NCI-H146 treated with DMSO at 0.1 percent for 48 hours (cell line): ENCODE results near the gene ABCG1.

Experiments
- DNase-seq: peaks from one replicate; lab custom pipeline; 2025; ENCODE audit not compliant: unreplicated experiment; lab: John Stamatoyannopoulos, UW

Gene ABCG1

DNA sequence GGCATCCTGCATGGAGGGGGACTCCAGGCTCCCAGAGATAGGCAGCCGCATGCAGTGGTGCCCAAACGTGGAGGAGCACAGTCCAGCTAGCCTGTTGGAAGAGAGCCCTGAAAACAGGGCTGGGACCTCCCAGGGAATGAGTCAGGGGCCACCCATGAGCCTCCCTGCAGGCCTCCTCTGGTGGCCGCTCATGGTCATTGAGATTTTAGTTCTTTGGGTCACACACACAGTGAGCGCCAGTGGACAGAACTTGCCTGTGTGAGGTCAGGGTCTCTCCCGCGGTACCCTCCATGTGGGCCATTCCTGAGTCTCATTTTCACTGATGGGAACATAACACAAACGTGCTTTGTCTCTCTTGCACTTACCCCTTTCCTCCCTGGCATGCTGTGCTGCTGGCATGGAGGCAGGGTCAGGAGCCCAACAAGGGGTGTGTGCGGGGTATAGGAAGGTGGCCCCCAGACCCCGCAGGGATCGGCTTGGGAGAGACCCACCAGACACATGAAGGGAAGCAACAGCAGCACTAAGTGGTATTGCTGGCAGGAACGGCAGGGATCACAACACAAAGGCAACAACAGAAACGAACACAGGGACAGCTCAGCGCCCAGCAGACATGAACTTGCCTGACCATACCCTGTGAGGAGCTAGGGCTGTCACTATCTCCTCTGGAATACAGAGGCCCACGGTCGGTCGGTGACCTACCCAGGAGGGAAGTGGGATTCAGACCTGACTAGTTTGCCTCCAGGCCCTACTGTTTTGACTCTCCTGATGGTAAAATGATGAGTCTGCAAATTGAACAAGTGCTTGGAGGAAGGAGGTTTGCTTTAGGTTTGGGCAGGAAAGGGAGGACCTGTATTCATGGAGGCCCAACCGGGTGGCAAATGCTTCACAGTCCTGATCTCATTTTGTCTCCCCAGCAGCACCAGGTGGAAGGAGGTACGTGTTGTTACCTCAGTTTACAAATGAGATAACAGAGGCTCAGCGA is 31.8 kb downstream of the ABCG1 start:
- no peak for DNase-seq

DNA sequence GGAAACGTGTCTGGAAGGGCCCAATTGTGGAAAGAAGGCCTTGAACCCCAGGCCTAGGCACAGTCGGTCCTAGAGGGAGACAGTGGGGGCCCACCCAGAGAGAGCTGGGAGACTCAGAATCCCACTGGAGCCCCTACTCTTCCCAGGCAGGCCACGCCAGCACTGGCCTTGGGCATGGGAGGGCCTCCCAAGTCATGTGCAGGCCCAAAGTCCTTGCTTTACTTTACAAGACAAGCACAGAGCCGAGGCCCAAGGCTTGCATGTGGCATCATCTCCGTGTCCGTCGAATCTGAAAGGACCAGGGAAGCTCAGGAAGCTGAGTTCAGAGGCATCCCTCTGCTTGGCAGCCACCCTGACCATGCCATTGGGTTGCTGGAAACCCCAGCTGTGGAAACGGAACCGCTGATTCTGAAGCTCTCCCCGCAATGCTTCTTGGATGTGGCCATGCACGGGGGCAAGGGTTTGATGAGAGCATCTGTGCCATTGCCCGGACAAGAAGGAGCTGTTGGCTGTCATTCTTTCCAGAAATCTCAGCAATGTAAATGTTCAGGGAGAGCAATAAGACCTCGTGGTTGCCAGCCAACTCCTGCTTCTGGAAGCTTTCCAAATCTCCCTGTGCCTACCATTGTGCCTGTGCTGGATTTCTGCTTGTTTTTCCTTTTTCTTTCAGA is 32.8 kb downstream of the ABCG1 start:
- DNase-seq, result no peak

DNA sequence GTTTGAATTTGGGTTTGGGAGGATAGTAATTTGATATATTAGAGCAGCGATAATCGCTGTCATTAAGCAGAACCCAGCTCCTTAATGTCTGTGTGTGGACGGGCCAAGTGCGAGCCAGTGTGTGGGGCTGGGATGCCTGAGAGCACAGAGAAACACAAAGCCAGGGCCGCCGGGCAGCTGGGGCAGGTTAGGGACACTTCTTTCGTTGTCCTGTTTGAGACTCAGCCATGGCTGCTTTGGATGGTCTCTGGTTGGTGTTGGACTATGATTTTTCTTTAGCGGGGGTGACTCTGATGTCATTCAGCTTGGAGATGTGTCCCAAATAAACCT is 33.4 kb downstream of the ABCG1 start:
- DNase-seq, result no peak

DNA sequence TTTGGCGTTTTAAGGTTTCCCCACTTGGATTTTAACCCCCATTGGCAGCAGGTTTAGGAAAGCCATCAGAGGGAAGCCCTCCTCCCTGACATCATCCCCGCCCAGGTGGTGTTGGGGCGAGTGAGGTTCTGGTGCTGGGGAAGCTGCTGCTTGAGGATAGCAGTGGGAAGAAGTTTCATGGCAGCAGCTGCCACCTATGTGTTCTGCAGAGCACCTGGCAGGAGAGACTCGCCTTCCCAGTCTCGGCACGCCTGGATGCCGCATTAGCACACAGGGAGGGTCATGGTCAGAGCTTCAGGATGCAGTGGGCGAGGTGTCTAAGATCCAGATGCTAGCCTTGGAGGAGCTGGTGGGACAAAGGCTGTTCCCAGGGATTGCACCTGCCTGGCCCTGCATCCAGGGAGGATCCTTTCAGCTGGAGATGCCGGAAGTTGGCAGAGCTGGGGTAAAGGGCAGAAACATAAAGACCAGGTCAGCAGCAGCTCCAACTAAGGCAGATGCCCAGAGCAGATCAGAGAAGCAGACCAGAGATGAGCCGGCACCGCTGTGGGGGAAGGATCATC is 33.9 kb downstream of the ABCG1 start:
- no peak for DNase-seq

DNA sequence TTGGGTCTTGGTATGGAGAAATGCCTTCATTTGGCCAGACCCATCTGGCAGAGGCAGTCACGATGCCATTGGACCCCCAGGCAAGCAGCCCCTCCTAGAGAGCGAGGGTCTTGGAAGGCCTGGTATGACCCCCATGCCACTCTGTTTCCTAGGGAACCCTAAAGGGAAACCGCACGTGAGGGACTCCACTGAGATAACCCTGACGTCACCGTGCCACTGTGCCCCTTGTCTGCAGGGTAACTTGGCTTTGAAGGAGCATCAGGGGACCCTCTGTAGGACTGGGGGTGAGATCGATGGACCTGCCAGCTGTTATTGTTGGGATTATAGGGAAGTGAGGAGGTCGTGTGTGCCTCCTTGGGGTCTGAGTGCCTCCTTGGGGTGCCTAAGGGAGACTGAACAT is 34.5 kb downstream of the ABCG1 start:
- DNase-seq, result no peak

DNA sequence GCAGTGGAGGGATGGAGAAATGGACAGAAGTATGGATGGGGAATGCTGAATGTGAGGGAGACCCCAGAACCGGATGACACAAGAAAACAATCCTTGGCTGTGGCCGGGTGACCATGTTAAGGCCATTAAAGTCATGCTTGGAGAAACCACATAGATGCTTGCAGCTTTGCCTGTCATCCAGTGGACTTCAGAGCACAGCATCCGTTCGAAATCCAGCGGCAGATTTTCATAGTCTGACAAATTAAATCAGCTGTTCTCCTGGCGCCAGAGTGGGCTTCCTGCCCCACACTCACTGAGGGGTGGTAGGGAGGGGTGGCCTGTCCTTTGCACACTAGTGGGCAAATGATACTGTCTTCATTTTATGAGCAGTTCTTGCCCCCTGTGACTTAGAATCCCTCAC is 35.1 kb downstream of the ABCG1 start:
- no peak for DNase-seq

DNA sequence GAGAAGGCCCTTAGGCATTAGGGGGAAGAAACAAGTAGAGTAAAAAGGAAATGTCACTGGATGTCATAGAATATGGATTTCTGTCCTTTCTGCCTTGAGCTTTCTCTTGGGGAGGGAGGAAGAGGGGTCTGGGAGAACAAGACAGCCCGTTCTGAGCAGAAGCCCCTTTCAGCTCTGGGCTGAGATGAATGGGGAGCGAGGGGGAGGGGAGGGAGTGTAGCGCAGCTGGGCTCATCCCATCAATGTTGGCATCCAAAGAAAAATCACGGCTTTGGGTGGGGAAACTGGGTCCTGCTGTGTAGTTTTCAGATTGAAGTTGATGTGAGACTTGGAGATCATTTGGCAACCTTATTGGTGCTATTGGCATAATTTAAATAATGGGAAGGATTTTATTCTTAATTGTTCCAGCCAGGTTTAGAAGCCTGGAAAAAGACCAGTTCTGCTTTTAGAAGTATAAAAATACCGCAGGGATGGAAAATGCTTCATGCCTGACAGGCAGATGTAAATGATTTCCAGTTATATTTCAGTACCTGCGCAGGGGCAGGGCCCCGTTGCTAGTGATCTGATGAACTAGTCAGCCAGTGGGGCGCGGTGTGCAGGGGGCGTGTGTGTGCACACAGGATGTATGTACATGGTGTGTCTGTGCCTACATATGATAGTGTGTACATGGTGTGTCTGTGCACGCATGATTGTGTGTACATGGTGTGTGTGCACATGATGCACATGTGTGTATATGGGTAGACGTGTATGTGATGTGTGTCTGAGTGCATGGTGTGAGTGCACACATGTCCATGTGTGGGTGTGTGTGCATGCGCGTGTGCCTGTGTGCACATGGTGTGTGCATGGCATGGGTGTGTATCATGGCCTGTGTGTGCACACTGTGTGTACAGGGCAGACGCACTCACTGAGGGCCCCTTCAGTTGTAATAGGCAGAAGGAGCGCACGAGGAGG is 36.0 kb downstream of the ABCG1 start:
- DNase-seq, result no peak

DNA sequence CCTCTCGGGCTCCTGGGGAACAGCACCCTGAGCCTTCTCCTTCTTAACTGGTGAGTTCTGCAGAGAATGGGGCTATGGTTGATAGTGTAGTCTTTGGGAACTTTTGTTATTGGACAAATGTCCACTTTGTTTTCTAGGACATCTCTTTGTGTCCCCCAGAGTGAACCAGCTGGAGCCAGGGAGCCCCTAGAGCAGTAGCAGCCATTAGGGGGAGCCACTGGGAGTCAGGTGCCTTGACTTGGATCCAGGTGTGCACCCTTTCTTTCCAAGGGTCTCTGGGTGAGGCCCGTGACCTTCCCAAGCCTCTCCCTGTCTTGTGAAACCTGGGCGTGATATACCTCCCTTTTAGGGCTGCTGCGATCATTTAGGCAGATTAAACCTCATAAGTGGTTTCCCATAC is 36.9 kb downstream of the ABCG1 start:
- no peak for DNase-seq

DNA sequence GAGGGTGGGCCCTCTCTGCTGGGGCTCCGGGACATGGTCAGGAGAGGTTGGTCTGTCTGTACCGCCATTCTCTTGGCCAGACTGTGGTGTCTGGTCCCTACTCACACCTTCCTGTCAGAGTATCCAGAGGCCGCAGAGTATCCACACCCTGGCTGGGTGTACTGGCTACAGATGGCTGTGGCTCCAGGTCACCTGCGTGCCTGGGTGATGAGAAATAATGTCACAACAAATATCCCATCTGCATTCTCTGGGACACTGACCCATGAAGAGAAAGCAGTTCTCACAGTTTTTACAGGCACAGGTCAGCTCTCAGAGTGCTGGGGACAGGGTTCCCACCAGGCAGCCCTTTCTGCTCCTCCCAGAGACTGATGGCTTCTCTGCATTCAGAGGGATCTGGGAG is 37.4 kb downstream of the ABCG1 start:
- no peak for DNase-seq

DNA sequence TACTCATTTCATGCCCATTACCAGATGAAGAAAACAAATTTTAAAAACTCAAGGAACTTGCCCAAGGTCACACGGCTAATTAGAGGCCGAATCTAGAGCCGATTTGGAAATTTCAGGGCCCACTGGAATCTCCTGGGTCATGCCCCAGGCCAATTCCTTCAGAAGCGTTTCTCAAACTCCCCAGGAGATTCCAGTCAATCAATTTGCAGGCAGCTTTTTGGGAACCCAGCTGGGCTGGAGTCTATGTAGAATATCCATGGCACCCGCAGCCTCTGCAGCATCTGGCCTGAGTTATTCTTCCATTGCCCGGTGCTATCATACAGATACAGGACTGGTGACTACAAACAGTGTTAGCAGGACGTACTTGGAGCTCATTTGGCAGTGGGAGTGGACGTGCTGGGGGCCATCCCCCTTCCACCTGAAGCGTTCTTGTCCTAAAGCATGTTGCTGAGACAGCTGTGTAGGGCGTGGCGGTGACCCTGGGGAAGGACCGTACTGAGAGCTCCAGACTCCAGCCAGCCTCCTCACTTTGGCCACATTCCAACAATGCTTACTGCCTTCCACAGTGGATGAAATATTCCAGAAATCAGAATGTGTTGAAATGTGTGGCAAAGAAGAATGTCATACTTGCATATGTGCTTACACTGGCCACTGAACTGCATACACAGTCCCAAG is 38.3 kb downstream of the ABCG1 start:
- no peak for DNase-seq

DNA sequence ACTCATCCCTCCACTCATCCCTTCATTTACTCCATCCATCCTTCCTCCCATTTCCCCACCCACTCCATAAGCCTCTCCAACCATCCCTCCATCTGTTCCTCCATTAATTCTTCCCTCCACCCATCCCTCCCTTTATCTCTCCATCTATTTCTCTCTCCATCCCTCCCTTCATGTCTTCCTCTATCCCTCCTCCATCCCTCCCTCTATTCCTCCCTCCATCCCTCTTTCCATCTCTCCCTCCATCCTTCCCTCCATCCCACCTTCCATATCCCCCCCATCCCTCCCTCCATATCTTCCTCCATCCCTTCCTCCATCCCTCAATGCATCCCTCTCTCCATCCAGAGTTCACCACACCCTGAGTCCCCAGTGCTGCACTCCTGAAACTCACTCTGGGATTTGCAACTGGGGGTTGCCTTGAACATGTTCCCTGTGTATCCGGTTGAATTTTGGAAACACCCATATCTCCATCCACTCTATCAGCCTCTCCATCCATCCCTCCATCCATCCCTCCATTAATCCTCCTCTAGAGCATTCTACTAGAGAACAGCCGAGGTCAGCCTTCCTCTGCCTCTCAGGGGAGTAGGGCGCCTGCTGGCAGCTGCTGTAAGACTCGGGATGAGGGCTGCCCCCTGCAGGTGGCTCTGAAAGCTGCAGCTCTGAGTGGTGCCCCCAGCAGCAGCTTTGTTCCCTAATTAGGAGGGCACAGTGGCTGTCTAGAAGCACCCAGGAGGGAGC is 39.4 kb downstream of the ABCG1 start:
- peak; percentile 10 for DNase-seq

DNA sequence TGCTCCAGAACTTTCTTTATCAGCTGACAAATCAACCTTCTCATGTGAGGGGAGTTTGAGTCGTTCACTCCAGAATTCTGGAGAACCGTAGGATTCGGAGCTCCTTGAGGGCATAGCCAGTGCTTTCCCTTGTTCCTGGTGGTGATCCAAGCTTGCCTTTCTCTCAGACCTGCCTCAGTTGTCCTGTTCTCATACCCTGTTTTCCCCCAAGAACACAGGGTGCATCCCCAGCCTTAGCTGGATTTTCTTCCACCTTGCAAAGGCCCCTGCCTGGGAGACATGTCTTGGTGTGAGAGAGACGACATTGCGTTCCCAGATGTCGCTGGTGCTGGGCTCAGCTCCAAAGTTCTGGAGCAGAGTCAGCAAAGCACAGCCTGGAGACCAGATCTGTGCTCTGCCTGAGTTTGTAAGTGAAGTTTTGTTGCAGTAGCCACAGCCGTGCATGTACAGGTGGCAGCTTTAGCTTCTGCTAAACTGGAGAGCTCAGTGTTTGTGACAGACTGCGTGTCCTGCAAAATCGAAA is 40.0 kb downstream of the ABCG1 start:
- no peak for DNase-seq

DNA sequence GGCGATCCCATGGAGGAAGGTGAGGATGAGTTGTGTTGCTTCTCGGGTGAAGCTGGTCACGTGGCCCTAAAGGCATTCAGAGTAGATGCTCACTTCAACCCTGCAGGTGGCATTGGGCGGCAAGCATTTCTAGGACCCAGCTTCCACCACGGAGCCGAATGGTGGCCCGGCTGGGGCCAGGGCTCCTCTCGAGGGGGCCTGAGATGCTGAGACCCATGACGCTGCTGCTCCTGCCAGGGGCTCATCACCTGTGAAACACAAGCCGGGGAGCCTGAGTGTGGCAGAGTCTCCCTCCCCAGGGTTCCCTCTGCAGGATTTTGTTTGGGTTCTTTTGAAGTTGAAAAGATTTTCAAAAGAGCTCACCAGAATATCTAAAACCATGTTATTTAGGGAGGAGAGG is 41.2 kb downstream of the ABCG1 start:
- no peak for DNase-seq

DNA sequence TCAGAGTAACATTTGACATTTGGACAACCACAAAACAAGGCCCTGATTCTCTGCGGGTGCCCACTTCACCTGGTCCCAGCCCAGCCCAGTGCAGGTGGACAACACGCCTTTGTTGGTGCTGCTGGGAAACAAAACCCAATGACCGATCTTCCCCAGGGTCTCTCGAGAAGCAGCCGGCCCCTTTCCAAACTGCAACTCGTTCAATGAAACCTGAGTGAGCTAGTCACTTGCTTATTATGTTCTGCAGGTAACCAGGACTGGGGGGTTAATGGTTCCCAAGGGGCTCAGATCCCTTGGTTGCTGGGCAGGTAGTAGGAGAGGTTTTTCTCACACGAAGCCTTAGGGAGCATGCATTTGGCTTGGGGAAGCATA is 42.9 kb downstream of the ABCG1 start:
- no peak for DNase-seq

DNA sequence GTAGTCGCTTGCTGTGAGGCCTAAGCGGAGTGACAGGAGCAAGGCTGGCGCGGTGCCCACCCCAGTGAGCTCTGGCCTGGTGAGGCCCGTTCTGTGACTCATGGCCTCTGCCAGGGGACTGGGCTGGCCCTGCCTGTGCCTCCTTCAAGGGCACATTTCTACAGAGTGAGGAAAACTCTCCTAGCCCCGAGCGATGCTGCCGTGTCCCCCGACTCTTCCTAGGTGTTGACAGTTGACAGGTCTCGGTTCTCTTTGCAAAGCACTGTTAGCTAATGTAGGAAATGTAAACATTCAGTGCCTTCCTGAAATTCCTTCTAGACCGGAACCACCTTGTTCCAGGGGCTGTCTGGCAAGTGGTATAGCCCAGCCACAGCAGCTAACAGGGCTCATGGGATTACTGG is 43.9 kb downstream of the ABCG1 start:
- no peak for DNase-seq

DNA sequence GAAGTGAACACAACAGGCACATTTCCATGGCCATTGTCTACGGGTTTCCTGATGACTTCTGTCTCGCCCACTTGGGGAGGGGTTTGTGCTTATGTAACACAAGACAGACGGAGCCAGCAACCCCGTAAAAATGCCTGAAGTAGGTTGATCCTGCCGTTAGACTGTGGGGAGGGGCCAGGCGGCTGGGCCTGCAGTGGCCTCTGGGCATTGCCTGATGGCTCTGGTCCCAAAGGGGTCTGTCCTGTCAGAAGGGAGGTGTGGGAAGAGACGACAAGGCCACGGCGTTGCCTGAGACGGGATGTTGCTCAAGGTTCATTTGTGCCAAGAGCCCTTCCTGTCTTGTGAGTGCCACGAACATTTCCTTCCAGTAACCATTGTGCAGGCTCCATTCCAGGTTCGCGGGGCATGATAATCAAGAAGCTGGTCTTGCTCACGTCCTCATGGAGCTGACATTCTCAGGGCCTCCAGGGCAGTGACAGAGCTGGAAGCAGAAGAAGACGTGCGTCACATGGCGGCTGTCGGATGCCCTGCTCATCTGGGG is 44.7 kb downstream of the ABCG1 start:
- DNase-seq, result no peak

DNA sequence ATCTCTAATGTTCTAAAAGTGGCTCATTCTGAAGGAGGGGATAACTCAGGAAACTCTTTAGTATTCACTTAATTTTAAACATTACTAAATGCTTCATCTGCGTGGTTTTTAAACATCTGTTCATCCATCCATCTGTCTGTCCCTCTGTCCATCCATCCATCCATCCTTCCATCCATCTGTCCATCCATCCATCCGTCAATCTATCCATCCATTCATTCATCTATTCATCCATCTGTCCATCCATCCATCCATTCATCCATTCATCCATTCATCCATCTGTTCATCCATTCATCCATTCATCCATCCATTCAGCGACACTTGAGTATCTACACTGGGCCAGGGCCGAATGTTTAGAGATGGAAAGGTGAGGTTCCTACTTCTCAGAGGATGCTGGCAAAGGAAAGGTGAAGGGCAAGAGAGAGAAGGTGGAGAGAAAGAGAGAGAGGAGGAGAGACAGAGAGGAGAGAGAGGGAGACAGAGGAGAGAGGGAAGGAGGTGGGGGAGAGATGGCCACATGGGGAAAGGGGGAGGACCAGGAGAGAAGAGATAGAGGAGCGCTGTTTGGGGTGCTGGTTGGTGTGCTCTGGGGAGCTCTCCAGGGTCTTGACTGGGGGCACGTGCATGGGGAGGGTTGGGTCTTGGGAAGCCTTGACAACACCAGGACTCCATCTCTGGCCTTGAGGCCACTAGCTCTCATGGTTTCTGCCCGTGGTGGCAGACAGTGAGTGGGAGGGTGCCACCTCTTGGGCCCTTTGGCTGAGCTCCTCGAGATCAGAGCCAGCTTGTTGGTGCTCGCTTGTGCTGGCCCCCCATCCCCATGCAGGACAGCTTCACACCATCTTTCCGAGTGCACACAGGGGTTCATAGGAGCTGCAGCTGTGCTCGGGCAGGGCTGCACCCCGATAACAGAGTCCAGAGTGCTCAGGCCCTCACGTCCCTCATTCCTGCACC is 45.6 kb downstream of the ABCG1 start:
- no peak for DNase-seq

DNA sequence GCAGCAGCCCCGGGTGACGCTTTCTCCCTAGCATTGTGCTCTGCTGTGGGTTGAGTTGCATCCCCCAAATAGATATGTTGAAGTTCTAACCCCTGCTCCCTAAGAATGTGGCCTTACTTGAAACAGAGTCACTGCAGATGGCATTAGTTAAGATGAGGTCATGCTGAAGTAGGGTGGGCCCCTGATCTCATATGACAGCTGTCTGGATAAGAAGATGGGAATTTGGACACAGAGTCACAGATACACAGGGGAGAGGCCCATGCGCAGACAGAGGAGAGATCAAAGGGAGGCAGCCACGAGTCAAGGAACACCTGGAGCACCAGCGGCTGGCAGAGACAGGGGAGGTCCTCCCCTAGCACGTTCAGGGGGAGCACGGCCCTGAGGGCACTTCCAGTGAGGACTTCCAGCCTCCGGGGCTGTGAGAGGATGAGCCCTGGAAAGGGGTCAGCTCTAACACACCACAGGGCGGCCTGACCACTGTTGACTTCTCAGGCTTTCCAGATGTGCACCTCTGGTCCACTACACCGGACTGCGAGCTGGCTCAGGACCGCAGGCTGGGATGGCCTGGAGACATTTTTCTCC is 46.4 kb downstream of the ABCG1 start:
- no peak for DNase-seq
